Liver (tissue), 9 donors: ENCODE measurements around the gene LRRC55. TPM values are rescaled to one million over a fixed set of nuclear protein-coding genes. Genes with fewer than 3 reads are reported as not detected.

ENCODE experiments used
- DNase-seq: peaks from one replicate; pipeline ENCODE4 v3.0.0-alpha.2; 2017; ENCODE audit warnings: low spot score
- H3K27ac ChIP-seq, 2 donors: one replicate each; pipeline ENCODE4 v1.7.0; 2013; ENCODE audit warnings: inconsistent platforms in 2 of 2, low read length in 2 of 2, control low read depth in 1 of 2, low read depth in 1 of 2, mild to moderate bottlenecking in 1 of 2
- H3K27me3 ChIP-seq, 4 donors: one replicate each; pipeline versions ENCODE4 v1.6.1 to v1.7.0; 2013; ENCODE audit warnings: low read length in 3 of 4, inconsistent platforms in 1 of 4, mild to moderate bottlenecking in 1 of 4, moderate library complexity in 1 of 4; ENCODE audit not compliant: control insufficient read depth in 4 of 4, insufficient read depth in 4 of 4
- H3K36me3 ChIP-seq, 4 donors: one replicate each; pipeline versions ENCODE4 v1.6.1 to v1.7.0; 2013; ENCODE audit warnings: low read length in 3 of 4, mild to moderate bottlenecking in 3 of 4, low read depth in 1 of 4, moderate library complexity in 1 of 4; ENCODE audit not compliant: control insufficient read depth in 4 of 4, insufficient read depth in 3 of 4
- H3K4me1 ChIP-seq, 4 donors: one replicate each; pipeline versions ENCODE4 v1.6.1 to v1.7.0; 2013; ENCODE audit warnings: low read length in 3 of 4, mild to moderate bottlenecking in 3 of 4, moderate library complexity in 1 of 4; ENCODE audit not compliant: control insufficient read depth in 4 of 4, insufficient read depth in 4 of 4
- H3K4me3 ChIP-seq, 3 donors: one replicate each; pipeline versions ENCODE4 v1.6.1 to v1.7.0; 2013; ENCODE audit warnings: low read length in 3 of 3, control low read depth in 1 of 3, low read depth in 1 of 3, mild to moderate bottlenecking in 1 of 3
- H3K9ac ChIP-seq, 2 donors: one replicate each; pipeline ENCODE4 v1.7.0; 2013; ENCODE audit warnings: low read length in 2 of 2, mild to moderate bottlenecking in 2 of 2, moderate library complexity in 2 of 2, control low read depth in 1 of 2, low read depth in 1 of 2
- H3K9me3 ChIP-seq, 4 donors: one replicate each; pipeline versions ENCODE4 v1.6.1 to v1.7.0; 2013; ENCODE audit warnings: low read length in 3 of 4; ENCODE audit not compliant: control insufficient read depth in 4 of 4
- ATF3 ChIP-seq: IDR thresholded peaks from 2 replicates; pipeline ENCODE4 v1.6.1; 2016; ENCODE audit warnings: antibody characterized with exemption
- CTCF ChIP-seq: fragments of 150-350 bp; IDR thresholded peaks from 2 replicates; pipeline ENCODE4 v1.5.1; 2017; ENCODE audit warnings: improper control_type of control experiment, low read depth, low read length; ENCODE audit not compliant: missing input control
- EGR1 ChIP-seq, 2 donors: IDR thresholded peaks; 2 replicates each; pipeline ENCODE4 v1.6.1; 2016 to 2018; ENCODE audit warnings: antibody characterized with exemption in 2 of 2, low read depth in 2 of 2
- FOXA1 ChIP-seq: IDR thresholded peaks from 2 replicates; pipeline ENCODE4 v1.6.1; 2016; ENCODE audit warnings: antibody characterized with exemption
- FOXA2 ChIP-seq: IDR thresholded peaks from 2 replicates; pipeline ENCODE4 v1.6.1; 2016; ENCODE audit warnings: antibody characterized with exemption
- GABPA ChIP-seq, 2 donors: IDR thresholded peaks in 1 of 2; conservative IDR thresholded peaks in 1 of 2; 2 replicates each; pipeline ENCODE4 v1.6.1; 2016; ENCODE audit warnings: antibody characterized with exemption in 2 of 2, mild to moderate bottlenecking in 1 of 2, moderate library complexity in 1 of 2
- HNF4A ChIP-seq, 2 donors: conservative IDR thresholded peaks; 2 replicates each; pipeline ENCODE4 v1.6.1; 2016; ENCODE audit warnings: antibody characterized with exemption in 2 of 2, mild to moderate bottlenecking in 2 of 2
- HNF4G ChIP-seq: IDR thresholded peaks from 2 replicates; pipeline ENCODE4 v1.6.1; 2016; ENCODE audit warnings: antibody characterized with exemption
- JUND ChIP-seq, 2 donors: IDR thresholded peaks; 2 replicates each; pipeline ENCODE4 v1.6.1; 2016; ENCODE audit warnings: antibody characterized with exemption in 2 of 2
- MAX ChIP-seq: IDR thresholded peaks from 2 replicates; pipeline ENCODE4 v1.6.1; 2016; ENCODE audit warnings: antibody characterized with exemption
- NR2F2 ChIP-seq: IDR thresholded peaks from 2 replicates; pipeline ENCODE4 v1.6.1; 2016; ENCODE audit warnings: antibody characterized with exemption
- RAD21 ChIP-seq, 2 donors: IDR thresholded peaks; 2 replicates each; pipeline ENCODE4 v1.6.1; 2016; ENCODE audit warnings: antibody characterized with exemption in 2 of 2, mild to moderate bottlenecking in 2 of 2
- REST ChIP-seq: IDR thresholded peaks from 2 replicates; pipeline ENCODE4 v1.6.1; 2016; ENCODE audit warnings: antibody characterized with exemption, mild to moderate bottlenecking
- RXRA ChIP-seq, 2 donors: IDR thresholded peaks; 2 replicates each; pipeline ENCODE4 v1.6.1; 2017 to 2018; ENCODE audit warnings: antibody characterized with exemption in 2 of 2, mild to moderate bottlenecking in 1 of 2
- SP1 ChIP-seq: IDR thresholded peaks from 2 replicates; pipeline ENCODE4 v1.6.1; 2018; ENCODE audit warnings: antibody characterized with exemption, mild to moderate bottlenecking
- TAF1 ChIP-seq: conservative IDR thresholded peaks from 2 replicates; pipeline ENCODE4 v1.6.1; 2016; ENCODE audit warnings: antibody characterized with exemption, mild to moderate bottlenecking
- YY1 ChIP-seq: IDR thresholded peaks from 2 replicates; pipeline ENCODE4 v1.6.1; 2016; ENCODE audit warnings: antibody characterized with exemption, mild to moderate bottlenecking
- WGBS: extraction: QIAGEN DNeasy Blood & Tissue Kit; methylation state at CpG from one replicate; pipeline ENCODE4 v1.1.7; 2013; 5-methylcytosine and 5-hydroxymethylcytosine counted together
- polyA plus RNA-seq, 2 donors: library from polyadenylated mRNA; stranded (reverse) in 1 of 2; unstranded in 1 of 2; fragments of 200-250 nt in 1 of 2; fragments of >200 nt in 1 of 2; fragmentation: Nextera tagmentation in 1 of 2; extraction: Ambion mirVana in 1 of 2; gene quantifications; one replicate each; pipeline versions ENCODE4 v1.2.1 to v1.2.3, GENCODE V29; 2013 to 2015
- total RNA-seq, 2 donors: library from RNA; depleted of rRNA; stranded (reverse); fragments of >200 nt; gene quantifications; one replicate each; pipeline ENCODE4 v1.2.3, GENCODE V29; 2014
- TF ChIP-seq, protein P1 (sequence below): IDR thresholded peaks from 2 replicates; pipeline ENCODE4 v1.6.1; 2016; ENCODE audit warnings: antibody characterized with exemption
- donor health status: healthy.
- donor health status: healthy.
- donor health status: healthy.
- donor health status: healthy.
- donor health status: healthy.

Gene LRRC55
- total and polyA plus RNA-seq, 4 donors: under 0.01 to 1.5 (median 0.72) TPM

GRCh38 chr11:57174656-57175055 is 7.1 kb upstream of the LRRC55 start:
- Histone ChIP-seq H3K27me3 (no peaks in the 10 kb centered on the region), H3K36me3 (no peaks in the 10 kb centered on the region), H3K4me1 (peaks cover 0 to 2% (median 0%) of the 10 kb centered on the region in 4 donors), H3K4me3 (no peak overlapping the region), H3K27ac (no peak overlapping the region), H3K9me3 (no peaks in the 10 kb centered on the region), H3K9ac (no peak overlapping the region)
- TF ChIP-seq FOXA2 (no peak), ATF3 (no peak), MAX (no peak), RXRA (IDR thresholded peaks at IDR 0.05) (no peak), EGR1 (IDR thresholded peaks at IDR 0.05; ENCODE audit: low read depth in 2 of 2) (no peak), SP1 (no peak), RAD21 (IDR thresholded peaks at IDR 0.05) (no peak), NR2F2 (no peak), CTCF (no peak), HNF4A (conservative IDR thresholded peaks at IDR 0.05) (no peak), JUND (IDR thresholded peaks at IDR 0.05) (no peak), YY1 (no peak), GABPA (IDR thresholded peaks at IDR 0.05 in 1 of 2, conservative IDR thresholded peaks at IDR 0.05 in 1 of 2) (no peak), FOXA1 (no peak), TAF1 (no peak), HNF4G (no peak), REST (no peak)
- TF ChIP-seq, protein P1, sequence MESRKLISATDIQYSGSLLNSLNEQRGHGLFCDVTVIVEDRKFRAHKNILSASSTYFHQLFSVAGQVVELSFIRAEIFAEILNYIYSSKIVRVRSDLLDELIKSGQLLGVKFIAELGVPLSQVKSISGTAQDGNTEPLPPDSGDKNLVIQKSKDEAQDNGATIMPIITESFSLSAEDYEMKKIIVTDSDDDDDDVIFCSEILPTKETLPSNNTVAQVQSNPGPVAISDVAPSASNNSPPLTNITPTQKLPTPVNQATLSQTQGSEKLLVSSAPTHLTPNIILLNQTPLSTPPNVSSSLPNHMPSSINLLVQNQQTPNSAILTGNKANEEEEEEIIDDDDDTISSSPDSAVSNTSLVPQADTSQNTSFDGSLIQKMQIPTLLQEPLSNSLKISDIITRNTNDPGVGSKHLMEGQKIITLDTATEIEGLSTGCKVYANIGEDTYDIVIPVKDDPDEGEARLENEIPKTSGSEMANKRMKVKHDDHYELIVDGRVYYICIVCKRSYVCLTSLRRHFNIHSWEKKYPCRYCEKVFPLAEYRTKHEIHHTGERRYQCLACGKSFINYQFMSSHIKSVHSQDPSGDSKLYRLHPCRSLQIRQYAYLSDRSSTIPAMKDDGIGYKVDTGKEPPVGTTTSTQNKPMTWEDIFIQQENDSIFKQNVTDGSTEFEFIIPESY: no peak
- no peak for DNase-seq
- 79% methylated on average over 5 of the region's 5 CpGs for WGBS
